ENCODE data around the gene LRP2BP.
"Not testable (repeated sequence)": the region's sequence is repeated elsewhere in the genome, so short reads cannot be mapped to it uniquely, and the experiment has no call there.

The LRP2BP gene

GRCh38 chr4:185318679-185319078, 77.0 kb downstream of the LRP2BP start:
- TF ChIP-seq ZFX (IDR thresholded peaks at IDR 0.05) (no peak), CTCF (conservative IDR thresholded peaks at IDR 0.05) (no peak)
- H3K27ac ChIP-seq = no peak overlapping the region

- TF ChIP-seq CTCF (conservative IDR thresholded peaks at IDR 0.05) = no peak; the same call in 1 of the 2 replicates
- TF ChIP-seq ZFX (IDR thresholded peaks at IDR 0.05) = no peak
- no peak overlapping the region; the same call in 1 of the 2 replicates for H3K27ac ChIP-seq
Measured at GRCh38 chr4:185317880-185318279, 77.8 kb downstream of the LRP2BP start.

- not testable (repeated sequence) for H3K27ac ChIP-seq
Measured at GRCh38 chr4:185317462-185317861, 78.3 kb downstream of the LRP2BP start.

All from C4-2B (cell line).